ENCODE measurements around the gene ZNF774. TPM values are rescaled to one million over a fixed set of nuclear protein-coding genes. Genes with fewer than 3 reads are reported as not detected.

The ZNF774 gene
- total RNA-seq, 4 donors from 2014 or later, result 0.51 to 5.5 (median 3.8) TPM

GRCh38 chr15:90309020-90309419 is 43.1 kb upstream of the ZNF774 start:
- Histone ChIP-seq H3K9me3 (no peaks in the 10 kb centered on the region), H3K27ac (no peak overlapping the region), H3K4me3 (no peak overlapping the region), H3K4me1 (no peaks in the 10 kb centered on the region), H3K36me3 (no peaks in the 10 kb centered on the region), H3K27me3 (no peaks in the 10 kb centered on the region)
- intact Hi-C loops (cut with DNase I; ENCODE audit: low total_unique reads), result no loop called here
- TF ChIP-seq, protein P1, sequence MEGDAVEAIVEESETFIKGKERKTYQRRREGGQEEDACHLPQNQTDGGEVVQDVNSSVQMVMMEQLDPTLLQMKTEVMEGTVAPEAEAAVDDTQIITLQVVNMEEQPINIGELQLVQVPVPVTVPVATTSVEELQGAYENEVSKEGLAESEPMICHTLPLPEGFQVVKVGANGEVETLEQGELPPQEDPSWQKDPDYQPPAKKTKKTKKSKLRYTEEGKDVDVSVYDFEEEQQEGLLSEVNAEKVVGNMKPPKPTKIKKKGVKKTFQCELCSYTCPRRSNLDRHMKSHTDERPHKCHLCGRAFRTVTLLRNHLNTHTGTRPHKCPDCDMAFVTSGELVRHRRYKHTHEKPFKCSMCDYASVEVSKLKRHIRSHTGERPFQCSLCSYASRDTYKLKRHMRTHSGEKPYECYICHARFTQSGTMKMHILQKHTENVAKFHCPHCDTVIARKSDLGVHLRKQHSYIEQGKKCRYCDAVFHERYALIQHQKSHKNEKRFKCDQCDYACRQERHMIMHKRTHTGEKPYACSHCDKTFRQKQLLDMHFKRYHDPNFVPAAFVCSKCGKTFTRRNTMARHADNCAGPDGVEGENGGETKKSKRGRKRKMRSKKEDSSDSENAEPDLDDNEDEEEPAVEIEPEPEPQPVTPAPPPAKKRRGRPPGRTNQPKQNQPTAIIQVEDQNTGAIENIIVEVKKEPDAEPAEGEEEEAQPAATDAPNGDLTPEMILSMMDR (IDR thresholded peaks at IDR 0.05), result no peak
- no peak for TF ChIP-seq POLR2A (IDR thresholded peaks at IDR 0.05)
- DNase-seq, result no peak

- Histone ChIP-seq H3K36me3 (no peaks in the 10 kb centered on the region), H3K4me1 (peaks cover 0 to 3% of the 10 kb centered on the region in 2 donors), H3K27me3 (no peaks in the 10 kb centered on the region), H3K4me3 (no peak overlapping the region), H3K9me3 (no peaks in the 10 kb centered on the region), H3K27ac (peak overlapping the region; percentile 83 to 93)
- intact Hi-C loops (cut with DNase I; ENCODE audit: low total_unique reads), result no loop called here
- DNase-seq, result peak; percentile 93 to 97
- TF ChIP-seq, protein P1 (IDR thresholded peaks at IDR 0.05), result no peak
- TF ChIP-seq POLR2A (IDR thresholded peaks at IDR 0.05), result no peak
These were observed 36.7 kb upstream of the ZNF774 start for GRCh38 chr15:90315278-90315982.

GRCh38 chr15:90316139-90316538 is 35.9 kb upstream of the ZNF774 start:
- peak in 1 of 2 donors; percentile 55 for DNase-seq
- TF ChIP-seq, protein P1 (IDR thresholded peaks at IDR 0.05), result no peak
- no peak for TF ChIP-seq POLR2A (IDR thresholded peaks at IDR 0.05)
- peaks cover 0 to 3% of the 10 kb centered on the region in 2 donors for H3K4me1 ChIP-seq
- H3K4me3 ChIP-seq, result no peak overlapping the region
- peak overlapping the region; percentile 83 to 93 for H3K27ac ChIP-seq
- no peaks in the 10 kb centered on the region for H3K36me3 ChIP-seq
- intact Hi-C loops (cut with DNase I; ENCODE audit: low total_unique reads), result no loop called here
- H3K9me3 ChIP-seq, result no peaks in the 10 kb centered on the region
- no peaks in the 10 kb centered on the region for H3K27me3 ChIP-seq

GRCh38 chr15:90318591-90318990 is 33.5 kb upstream of the ZNF774 start:
- intact Hi-C loops (cut with DNase I; ENCODE audit: low total_unique reads), result no loop called here
- H3K36me3 ChIP-seq, result no peaks in the 10 kb centered on the region
- H3K4me3 ChIP-seq, result no peak overlapping the region
- TF ChIP-seq POLR2A (IDR thresholded peaks at IDR 0.05), result no peak
- TF ChIP-seq, protein P1 (IDR thresholded peaks at IDR 0.05), result no peak
- no peak for DNase-seq
- H3K27me3 ChIP-seq, result no peaks in the 10 kb centered on the region
- peak overlapping the region in 1 of 2 donors; percentile 88 for H3K27ac ChIP-seq
- no peaks in the 10 kb centered on the region for H3K9me3 ChIP-seq
- peaks cover 0 to 3% of the 10 kb centered on the region in 2 donors for H3K4me1 ChIP-seq

DNA sequence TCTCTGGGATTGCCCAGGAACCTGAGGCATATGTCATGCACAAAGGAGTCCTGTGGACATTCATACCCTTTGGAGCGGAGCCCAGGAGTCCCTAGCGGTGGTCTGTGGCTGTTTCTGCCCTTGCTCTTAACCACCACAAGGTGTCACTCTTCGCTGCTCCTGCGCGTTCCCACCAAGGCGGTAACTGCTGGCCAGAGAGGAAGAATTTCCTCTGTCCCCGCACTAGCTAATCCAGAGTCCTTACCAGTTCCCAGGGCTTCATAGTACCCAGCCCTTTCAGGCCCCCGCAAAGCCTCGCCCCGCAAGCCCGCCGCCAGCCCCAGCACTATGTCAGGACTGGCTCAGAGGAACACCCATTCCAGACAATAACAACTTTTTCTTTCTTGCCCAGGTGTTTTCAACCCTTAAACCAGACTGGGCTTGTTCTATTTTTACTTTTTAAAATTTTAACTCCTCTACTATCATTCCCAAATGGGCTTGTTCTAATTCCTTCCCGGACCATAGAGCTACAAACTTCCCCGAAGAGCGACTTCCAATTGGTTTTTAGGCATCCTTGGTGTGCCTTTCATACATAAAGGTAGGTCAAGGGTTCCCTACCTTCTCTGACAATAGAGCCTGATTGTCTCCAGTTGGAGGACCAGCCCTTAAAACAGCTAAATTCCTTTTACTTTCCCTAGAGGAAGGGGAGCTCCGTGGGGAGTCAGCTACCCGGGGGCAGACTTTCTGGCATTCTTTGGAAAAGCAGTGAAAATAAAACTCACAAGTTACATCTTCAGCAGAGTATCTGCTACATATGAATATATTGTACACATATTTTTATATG is 31.8 kb upstream of the ZNF774 start:
- peak overlapping the region; percentile 76 to 88 for H3K27ac ChIP-seq
- peaks cover 0 to 3% of the 10 kb centered on the region in 2 donors for H3K4me1 ChIP-seq
- H3K4me3 ChIP-seq, result no peak overlapping the region
- H3K36me3 ChIP-seq, result no peaks in the 10 kb centered on the region
- peak in 1 of 2 donors; percentile 23 for TF ChIP-seq POLR2A (IDR thresholded peaks at IDR 0.05)
- TF ChIP-seq, protein P1 (IDR thresholded peaks at IDR 0.05), result peak; percentile 99 to 100 (median 100)
- no peaks in the 10 kb centered on the region for H3K27me3 ChIP-seq
- peak; percentile 87 to 88 for DNase-seq
- H3K9me3 ChIP-seq, result no peaks in the 10 kb centered on the region
- intact Hi-C loops (cut with DNase I; ENCODE audit: low total_unique reads), result loop anchor here (5.0 kb wide), 1 partner anchor 162 kb away; no protein-coding TSS in a partner anchor

Data from uterus (tissue), 4 donors.